Head of caudate nucleus (tissue), 42 donors: Measurements from ENCODE around the gene CRACDL.

ENCODE experiments used
- DNase-seq, 42 donors: peaks; one replicate each; pipeline versions ENCODE4 v3.0.0 to v3.0.0-alpha.2; 2020 to 2021; ENCODE audit warnings: mixed read lengths in 7 of 42
- intact Hi-C: fragments of 100-400 bp; cut with DNase I; formaldehyde crosslinking; loops from one replicate; pipeline ENCODE4 v1.15.0; 2022

Gene CRACDL

GRCh38 chr2:98821629-98822135, 114.3 kb downstream of the CRACDL start:
- intact Hi-C loops: loop anchor here (10.0 kb wide), 1 partner anchor 97 kb away; no protein-coding TSS in a partner anchor

GRCh38 chr2:98819231-98819766, 116.7 kb downstream of the CRACDL start:
- intact Hi-C loops: no loop called here
- peak in 1 of 42 donors; percentile 41 for DNase-seq

More at GRCh38 chr2:98821629-98822135, 114.3 kb downstream of the CRACDL start:
- DNase-seq: peak in 1 of 42 donors; percentile 39

GRCh38 chr2:98818164-98818563, 117.9 kb downstream of the CRACDL start:
- intact Hi-C loops: no loop called here
- peak in 1 of 42 donors; percentile 39 for DNase-seq

GRCh38 chr2:98816281-98816680, 119.7 kb downstream of the CRACDL start:
- intact Hi-C loops: no loop called here
- peak in 1 of 42 donors; percentile 22 for DNase-seq

- intact Hi-C loops: no loop called here
- peak in 2 of 42 donors; percentile 14 to 35 for DNase-seq
These were observed 120.2 kb downstream of the CRACDL start for GRCh38 chr2:98815795-98816194.

- intact Hi-C loops: no loop called here
- no peak for DNase-seq
These were observed 124.3 kb downstream of the CRACDL start for GRCh38 chr2:98811766-98812165.

- intact Hi-C loops: no loop called here
- DNase-seq: no peak
These were observed 125.5 kb downstream of the CRACDL start for GRCh38 chr2:98810588-98810928.

GRCh38 chr2:98809878-98810587, 126.0 kb downstream of the CRACDL start:
- DNase-seq: peak in 6 of 42 donors; percentile 39 to 63 (median 46)
- intact Hi-C loops: no loop called here

GRCh38 chr2:98809116-98809515, 126.9 kb downstream of the CRACDL start:
- intact Hi-C loops: no loop called here
- DNase-seq: no peak

- intact Hi-C loops: no loop called here
- peak in 1 of 42 donors; percentile 12 for DNase-seq
These were observed 127.5 kb downstream of the CRACDL start for GRCh38 chr2:98808546-98808945.

- intact Hi-C loops: no loop called here
- DNase-seq: peak in 2 of 42 donors; percentile 3 to 20
These were observed 128.1 kb downstream of the CRACDL start for GRCh38 chr2:98807929-98808328.

- intact Hi-C loops: no loop called here
- DNase-seq: peak in 3 of 42 donors; percentile 28 to 52 (median 46)
These were observed 128.8 kb downstream of the CRACDL start for GRCh38 chr2:98807221-98807620.

GRCh38 chr2:98806236-98806697, 129.8 kb downstream of the CRACDL start:
- DNase-seq: peak; percentile 30 to 85 (median 65)
- intact Hi-C loops: no loop called here

- DNase-seq: peak in 19 of 42 donors; percentile 26 to 75 (median 48)
- intact Hi-C loops: no loop called here
These were observed 130.4 kb downstream of the CRACDL start for GRCh38 chr2:98805412-98806171.

- DNase-seq: peak in 2 of 42 donors; percentile 6 to 29
- intact Hi-C loops: no loop called here
These were observed 131.3 kb downstream of the CRACDL start for GRCh38 chr2:98804736-98805135.

GRCh38 chr2:98804265-98804650, 131.8 kb downstream of the CRACDL start:
- DNase-seq: peak in 1 of 42 donors; percentile 27
- intact Hi-C loops: no loop called here

GRCh38 chr2:98803405-98804264, 132.4 kb downstream of the CRACDL start:
- peak in 2 of 42 donors; percentile 11 to 33 for DNase-seq
- intact Hi-C loops: no loop called here

- intact Hi-C loops: no loop called here
- peak in 3 of 42 donors; percentile 17 to 58 (median 40) for DNase-seq
These were observed 133.7 kb downstream of the CRACDL start for GRCh38 chr2:98802344-98802743.

- intact Hi-C loops: no loop called here
- DNase-seq: peak in 2 of 42 donors; percentile 16 to 35
These were observed 134.1 kb downstream of the CRACDL start for GRCh38 chr2:98801921-98802321.
